Measurements from ENCODE around the gene FOXP1.

- TF ChIP-seq CTCF (IDR thresholded peaks at IDR 0.05 in 2 of 3, conservative IDR thresholded peaks at IDR 0.05 in 1 of 3; ENCODE audit: insufficient read depth in 2 of 3, low read depth in 1 of 3, low read length in 3 of 3) (no peak), SMARCC2 (IDR thresholded peaks at IDR 0.05; ENCODE audit: low read depth) (no peak)
Measured at GRCh38 chr3:71127844-71128243, 455.7 kb downstream of the FOXP1 start.
